Measurements from ENCODE around the gene FANCG. TPM values are rescaled to one million over a fixed set of nuclear protein-coding genes. Genes with fewer than 3 reads are reported as not detected.

FANCG gene
- total RNA-seq, 2 donors from 2014 or later: 94.7 to 112 TPM

- Histone ChIP-seq H3K4me1 (ENCODE audit: control insufficient read depth, insufficient read depth, low read length) (no peaks in the 10 kb centered on the region), H3K36me3 (ENCODE audit: control insufficient read depth, insufficient read depth, low read length) (peaks cover 80% of the 10 kb centered on the region), H3K9ac (ENCODE audit: extremely low read depth, low read length, poor library complexity, severe bottlenecking) (peak overlapping the region; percentile 99), H3K9me3 (ENCODE audit: control insufficient read depth, low read length) (no peaks in the 10 kb centered on the region), H3K4me3 (ENCODE audit: low read length) (peak overlapping the region; percentile 100), H3K27ac (ENCODE audit: low read depth, low read length) (peak overlapping the region; percentile 99), H3K27me3 (ENCODE audit: control insufficient read depth, insufficient read depth, low read length, poor library complexity, severe bottlenecking) (no peaks in the 10 kb centered on the region)
- no peaks in the 10 kb centered on the region for H3K27me3 Mint-ChIP-seq (ENCODE audit: insufficient read depth)
- H3K27ac Mint-ChIP-seq: peak overlapping the region; percentile 98
- peaks cover 28% of the 10 kb centered on the region for H3K4me1 Mint-ChIP-seq
- H3K36me3 Mint-ChIP-seq (ENCODE audit: low read depth): peaks cover 73% of the 10 kb centered on the region
- H3K9me3 Mint-ChIP-seq: no peaks in the 10 kb centered on the region
- TF ChIP-seq CTCF (conservative IDR thresholded peaks at IDR 0.05): no peak
- peak overlapping the region; percentile 97 for H3K4me3 Mint-ChIP-seq
- no peak for DNase-seq
- 2 to 4% methylated on average over 18 to 20 of the region's 20 CpGs for WGBS, 2 experiments (ENCODE audit: insufficient coverage in 1 of 2, insufficient read length in 1 of 2)
Measured at GRCh38 chr9:35070823-35071813, 8.6 kb downstream of the FANCG start.

GRCh38 chr9:35069020-35069419 lies 10.7 kb downstream of the FANCG start:
- peaks cover 70% of the 10 kb centered on the region for H3K36me3 Mint-ChIP-seq (ENCODE audit: low read depth)
- Histone ChIP-seq H3K9me3 (ENCODE audit: control insufficient read depth, low read length) (no peaks in the 10 kb centered on the region), H3K36me3 (ENCODE audit: control insufficient read depth, insufficient read depth, low read length) (peaks cover 80% of the 10 kb centered on the region), H3K9ac (ENCODE audit: extremely low read depth, low read length, poor library complexity, severe bottlenecking) (no peak overlapping the region), H3K27ac (ENCODE audit: low read depth, low read length) (no peak overlapping the region), H3K4me1 (ENCODE audit: control insufficient read depth, insufficient read depth, low read length) (no peaks in the 10 kb centered on the region), H3K27me3 (ENCODE audit: control insufficient read depth, insufficient read depth, low read length, poor library complexity, severe bottlenecking) (no peaks in the 10 kb centered on the region), H3K4me3 (ENCODE audit: low read length) (peak overlapping the region; percentile 100)
- WGBS, 2 experiments (ENCODE audit: insufficient coverage in 1 of 2, insufficient read length in 1 of 2): 86 to 90% methylated on average over 3 to 4 of the region's 4 CpGs
- no peak for TF ChIP-seq CTCF (conservative IDR thresholded peaks at IDR 0.05)
- peak overlapping the region; percentile 97 for H3K4me3 Mint-ChIP-seq
- H3K27ac Mint-ChIP-seq: peak overlapping the region; percentile 70
- H3K27me3 Mint-ChIP-seq (ENCODE audit: insufficient read depth): no peaks in the 10 kb centered on the region
- peaks cover 28% of the 10 kb centered on the region for H3K4me1 Mint-ChIP-seq
- no peaks in the 10 kb centered on the region for H3K9me3 Mint-ChIP-seq
- DNase-seq: no peak

GRCh38 chr9:35067056-35067455 lies 12.7 kb downstream of the FANCG start:
- Histone ChIP-seq H3K27me3 (ENCODE audit: control insufficient read depth, insufficient read depth, low read length, poor library complexity, severe bottlenecking) (no peaks in the 10 kb centered on the region), H3K9ac (ENCODE audit: extremely low read depth, low read length, poor library complexity, severe bottlenecking) (no peak overlapping the region), H3K9me3 (ENCODE audit: control insufficient read depth, low read length) (no peaks in the 10 kb centered on the region), H3K36me3 (ENCODE audit: control insufficient read depth, insufficient read depth, low read length) (peaks cover 90% of the 10 kb centered on the region), H3K27ac (ENCODE audit: low read depth, low read length) (no peak overlapping the region), H3K4me3 (ENCODE audit: low read length) (no peak overlapping the region), H3K4me1 (ENCODE audit: control insufficient read depth, insufficient read depth, low read length) (no peaks in the 10 kb centered on the region)
- Mint-ChIP-seq H3K36me3 (ENCODE audit: low read depth) (peaks cover 83% of the 10 kb centered on the region), H3K4me1 (peaks cover 24% of the 10 kb centered on the region), H3K27ac (no peak overlapping the region), H3K4me3 (no peak overlapping the region), H3K27me3 (ENCODE audit: insufficient read depth) (no peaks in the 10 kb centered on the region), H3K9me3 (no peaks in the 10 kb centered on the region)
- DNase-seq: no peak
- WGBS, 2 experiments (ENCODE audit: insufficient coverage in 1 of 2, insufficient read length in 1 of 2): 100% methylated on average over 1 of the region's 1 CpG
- no peak for TF ChIP-seq CTCF (conservative IDR thresholded peaks at IDR 0.05)

Data from endodermal cell (in vitro differentiated cells).